Measurements from ENCODE around the gene WT1.

DNA sequence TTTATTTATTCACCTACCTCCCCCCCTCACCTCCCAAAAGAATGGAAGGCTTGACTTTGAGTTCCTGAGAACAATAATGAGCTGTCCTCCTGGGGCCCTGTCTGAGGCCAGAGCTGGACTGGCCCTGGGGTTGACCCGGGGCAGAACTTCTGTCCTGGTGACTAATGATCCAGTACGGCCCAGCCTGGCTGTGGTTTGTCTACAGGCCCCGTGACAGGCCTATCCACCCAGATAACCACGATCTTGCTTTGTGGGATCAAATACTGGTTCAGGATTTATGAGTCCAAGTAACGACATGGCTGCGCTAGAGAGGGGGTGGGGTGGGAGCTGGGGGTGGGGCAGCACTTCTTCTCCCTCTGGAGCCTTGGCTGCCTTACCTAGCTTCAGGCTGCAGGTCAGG lies 81.5 kb downstream of the WT1 start:
- TF ChIP-seq GATA2 (IDR thresholded peaks at IDR 0.05; ENCODE audit: low read depth, low read length) (no peak), GATA3 (IDR thresholded peaks at IDR 0.05; ENCODE audit: low read depth, low read length) (no peak)

Measured in SH-SY5Y (cell line).